ENCODE data around the gene ZSCAN26.

DNA sequence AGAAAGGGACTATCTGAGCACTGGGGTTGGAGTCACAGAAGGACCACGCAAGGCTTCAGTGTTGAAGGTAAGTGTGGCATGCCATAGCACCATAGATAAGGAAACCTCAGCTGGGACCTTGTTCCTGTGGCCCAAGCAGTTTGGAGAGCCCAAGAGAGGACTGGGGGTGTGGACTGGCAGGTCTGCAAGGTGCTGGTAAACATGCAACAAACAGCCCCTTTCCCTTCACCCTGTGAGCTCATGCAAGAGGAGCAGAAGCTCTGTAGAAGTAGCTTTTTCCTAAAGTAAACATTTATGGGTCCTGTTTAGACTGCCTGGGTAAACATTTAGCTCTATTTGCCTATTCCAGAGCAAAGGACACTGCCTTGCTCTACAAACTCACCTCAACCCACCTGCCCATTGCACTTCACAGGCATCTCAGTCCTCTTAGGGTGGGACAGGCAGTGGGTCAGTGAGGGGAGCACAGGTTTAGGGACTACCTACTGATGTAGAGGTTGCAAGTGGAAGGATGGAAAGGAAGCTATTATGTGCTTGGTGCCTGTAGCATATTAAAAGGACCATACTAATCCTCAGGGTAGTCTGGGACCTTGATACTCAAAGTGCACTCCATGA lies 57.0 kb downstream of the ZSCAN26 start:
- TF ChIP-seq, protein P1, sequence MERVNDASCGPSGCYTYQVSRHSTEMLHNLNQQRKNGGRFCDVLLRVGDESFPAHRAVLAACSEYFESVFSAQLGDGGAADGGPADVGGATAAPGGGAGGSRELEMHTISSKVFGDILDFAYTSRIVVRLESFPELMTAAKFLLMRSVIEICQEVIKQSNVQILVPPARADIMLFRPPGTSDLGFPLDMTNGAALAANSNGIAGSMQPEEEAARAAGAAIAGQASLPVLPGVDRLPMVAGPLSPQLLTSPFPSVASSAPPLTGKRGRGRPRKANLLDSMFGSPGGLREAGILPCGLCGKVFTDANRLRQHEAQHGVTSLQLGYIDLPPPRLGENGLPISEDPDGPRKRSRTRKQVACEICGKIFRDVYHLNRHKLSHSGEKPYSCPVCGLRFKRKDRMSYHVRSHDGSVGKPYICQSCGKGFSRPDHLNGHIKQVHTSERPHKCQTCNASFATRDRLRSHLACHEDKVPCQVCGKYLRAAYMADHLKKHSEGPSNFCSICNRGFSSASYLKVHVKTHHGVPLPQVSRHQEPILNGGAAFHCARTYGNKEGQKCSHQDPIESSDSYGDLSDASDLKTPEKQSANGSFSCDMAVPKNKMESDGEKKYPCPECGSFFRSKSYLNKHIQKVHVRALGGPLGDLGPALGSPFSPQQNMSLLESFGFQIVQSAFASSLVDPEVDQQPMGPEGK (CRISPR knock-in tag; IDR thresholded peaks at IDR 0.05; ENCODE audit: borderline replicate concordance): no peak
- TF ChIP-seq ZFP3 (CRISPR knock-in tag; IDR thresholded peaks at IDR 0.05) (no peak), GLIS3 (CRISPR knock-in tag; IDR thresholded peaks at IDR 0.05) (no peak), RARB (CRISPR knock-in tag; IDR thresholded peaks at IDR 0.05) (no peak), ARNTL (CRISPR knock-in tag; IDR thresholded peaks at IDR 0.05; ENCODE audit: borderline replicate concordance, low read depth) (no peak), ESRRG (CRISPR knock-in tag; IDR thresholded peaks at IDR 0.05) (no peak), ZNF70 (CRISPR knock-in tag; IDR thresholded peaks at IDR 0.05) (no peak), BACH2 (CRISPR knock-in tag; IDR thresholded peaks at IDR 0.05; ENCODE audit: borderline replicate concordance) (no peak)
